Kidney (tissue), 14 donors: ENCODE data around the gene TSSC4. TPM values are rescaled to one million over a fixed set of nuclear protein-coding genes. Genes with fewer than 3 reads are reported as not detected.
A peak's percentile ranks its signal among the peaks of the same experiment; 100 is the strongest.

Experiments used
- DNase-seq, 5 donors: peaks; one replicate each; pipeline ENCODE4 v3.0.0-alpha.2; 2013 to 2020
- FAIRE-seq: peaks from 2 replicates; lab custom pipeline; 2012; peaks lifted over from hg19 to GRCh38; lab: Jason Lieb, UNC
- H3K27ac ChIP-seq, 2 donors: one replicate each; pipeline ENCODE4 v1.7.0; 2013; ENCODE audit warnings: low read depth in 2 of 2, low read length in 2 of 2, inconsistent platforms in 1 of 2
- H3K27me3 ChIP-seq: one replicate; pipeline ENCODE4 v1.7.1; 2013; ENCODE audit warnings: low read length, inconsistent platforms; ENCODE audit not compliant: control insufficient read depth, insufficient read depth
- H3K36me3 ChIP-seq, 3 donors: one replicate each; pipeline versions ENCODE4 v1.7.0 to v1.7.1; 2013; ENCODE audit warnings: low read length in 3 of 3, control low read depth in 1 of 3, inconsistent platforms in 1 of 3; ENCODE audit not compliant: insufficient read depth in 3 of 3, control insufficient read depth in 2 of 3
- H3K4me1 ChIP-seq, 3 donors: one replicate each; pipeline versions ENCODE4 v1.7.0 to v1.7.1; 2013; ENCODE audit warnings: low read length in 3 of 3, inconsistent platforms in 1 of 3, low read depth in 1 of 3; ENCODE audit not compliant: control insufficient read depth in 2 of 3, insufficient read depth in 2 of 3
- H3K4me3 ChIP-seq, 3 donors: one replicate each; pipeline versions ENCODE4 v1.7.0 to v1.8.1; 2013; ENCODE audit warnings: low read length in 3 of 3, control low read depth in 1 of 3, inconsistent platforms in 1 of 3
- H3K9ac ChIP-seq, 3 donors: one replicate each; pipeline versions ENCODE4 v1.7.0 to v1.7.1; 2013; ENCODE audit warnings: low read length in 3 of 3, control low read depth in 1 of 3, inconsistent platforms in 1 of 3
- H3K9me3 ChIP-seq, 3 donors: one replicate each; pipeline versions ENCODE4 v1.7.0 to v1.7.1; 2013; ENCODE audit warnings: low read length in 3 of 3, control low read depth in 1 of 3, inconsistent platforms in 1 of 3; ENCODE audit not compliant: control insufficient read depth in 2 of 3, insufficient read depth in 1 of 3
- CTCF ChIP-seq: IDR thresholded peaks from 3 replicates; pipeline ENCODE4 v1.5.1; 2012; ENCODE audit warnings: mild to moderate bottlenecking, moderate library complexity, borderline replicate concordance; ENCODE audit not compliant: insufficient read depth; ENCODE audit errors: extremely low read depth
- intact Hi-C: fragments of 100-400 bp; cut with DNase I; formaldehyde crosslinking; loops from one replicate; pipeline ENCODE4 v1.11.1; 2022
- polyA plus RNA-seq: library from polyadenylated mRNA; stranded (reverse); fragments of 350-450 nt; fragmentation: Illumina TruSeq; extraction: RNeasy Lipid Tissue Mini Kit (QIAGEN cat#74804); gene quantifications from one replicate; pipeline ENCODE4 v1.2.3, GENCODE V29; 2014; ENCODE audit warnings: low read depth, low replicate concordance; ENCODE audit not compliant: insufficient read depth
- total RNA-seq: library from RNA; stranded (reverse); fragmentation: NEBNext Ultra II Directional; extraction: Animal tissue kit (Norgen Biotek cat#: 25700); gene quantifications from one replicate; pipeline ENCODE4 v1.2.1, GENCODE V29; 2021
- donor health status: control.
- donor health status: control.
- donor health status: control.
- donor health status: control.
- donor health status: control.
- donor health status: DM: yes; HTN: yes; CAD: no.
- donor health status: Normal renal cell carcinoma (clear cell type).

The TSSC4 gene
- total and polyA plus RNA-seq, 2 donors from 2014 or later = 42.3 to 51.4 TPM

GRCh38 chr11:2366276-2366675 lies 34.3 kb upstream of the TSSC4 start:
- TF ChIP-seq CTCF = no peak
- no peaks in the 10 kb centered on the region for H3K4me1 ChIP-seq
- H3K9me3 ChIP-seq = no peaks in the 10 kb centered on the region
- FAIRE-seq (no peak), DNase-seq (no peak)
- H3K36me3 ChIP-seq = no peaks in the 10 kb centered on the region
- no peaks in the 10 kb centered on the region for H3K27me3 ChIP-seq
- no peak overlapping the region for H3K9ac ChIP-seq
- intact Hi-C loops = no loop called here
- H3K4me3 ChIP-seq = no peak overlapping the region
- H3K27ac ChIP-seq = no peak overlapping the region

- Histone ChIP-seq H3K36me3 (no peaks in the 10 kb centered on the region), H3K9me3 (no peaks in the 10 kb centered on the region), H3K27ac (no peak overlapping the region), H3K4me3 (no peak overlapping the region), H3K9ac (no peak overlapping the region), H3K27me3 (no peaks in the 10 kb centered on the region), H3K4me1 (no peaks in the 10 kb centered on the region)
- TF ChIP-seq CTCF = no peak
- DNase-seq (no peak), FAIRE-seq (no peak)
- intact Hi-C loops = no loop called here
Observed at GRCh38 chr11:2366733-2367132, 33.8 kb upstream of the TSSC4 start.

- Histone ChIP-seq H3K27me3 (no peaks in the 10 kb centered on the region), H3K36me3 (no peaks in the 10 kb centered on the region), H3K9ac (no peak overlapping the region), H3K4me1 (no peaks in the 10 kb centered on the region), H3K9me3 (no peaks in the 10 kb centered on the region), H3K27ac (no peak overlapping the region), H3K4me3 (no peak overlapping the region)
- FAIRE-seq (no peak), DNase-seq (peak in 1 of 5 donors; percentile 55)
- intact Hi-C loops = no loop called here
- TF ChIP-seq CTCF = no peak
Observed at GRCh38 chr11:2367266-2368160, 33.0 kb upstream of the TSSC4 start.
